ENCODE results near the gene SLC39A10.

- TF ChIP-seq, protein P1, sequence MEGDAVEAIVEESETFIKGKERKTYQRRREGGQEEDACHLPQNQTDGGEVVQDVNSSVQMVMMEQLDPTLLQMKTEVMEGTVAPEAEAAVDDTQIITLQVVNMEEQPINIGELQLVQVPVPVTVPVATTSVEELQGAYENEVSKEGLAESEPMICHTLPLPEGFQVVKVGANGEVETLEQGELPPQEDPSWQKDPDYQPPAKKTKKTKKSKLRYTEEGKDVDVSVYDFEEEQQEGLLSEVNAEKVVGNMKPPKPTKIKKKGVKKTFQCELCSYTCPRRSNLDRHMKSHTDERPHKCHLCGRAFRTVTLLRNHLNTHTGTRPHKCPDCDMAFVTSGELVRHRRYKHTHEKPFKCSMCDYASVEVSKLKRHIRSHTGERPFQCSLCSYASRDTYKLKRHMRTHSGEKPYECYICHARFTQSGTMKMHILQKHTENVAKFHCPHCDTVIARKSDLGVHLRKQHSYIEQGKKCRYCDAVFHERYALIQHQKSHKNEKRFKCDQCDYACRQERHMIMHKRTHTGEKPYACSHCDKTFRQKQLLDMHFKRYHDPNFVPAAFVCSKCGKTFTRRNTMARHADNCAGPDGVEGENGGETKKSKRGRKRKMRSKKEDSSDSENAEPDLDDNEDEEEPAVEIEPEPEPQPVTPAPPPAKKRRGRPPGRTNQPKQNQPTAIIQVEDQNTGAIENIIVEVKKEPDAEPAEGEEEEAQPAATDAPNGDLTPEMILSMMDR (IDR thresholded peaks at IDR 0.05) = no peak
- TF ChIP-seq POLR2A (IDR thresholded peaks at IDR 0.05) (no peak), EP300 (IDR thresholded peaks at IDR 0.05) (no peak)
Observed at GRCh38 chr2:195735347-195735746, 78.3 kb downstream of the SLC39A10 start.

Data from ovary (tissue), 3 donors.